K562 (cell line): Measurements from ENCODE around the gene NAP1L1. TPM values are rescaled to one million over a fixed set of nuclear protein-coding genes. Genes with fewer than 3 reads are reported as not detected.

ENCODE experiments used
- ATAC-seq: fragments of 200-7000 bp; cut with Tn5 transposase; 3 replicates; pipeline ENCODE4 v1.9.1; 2020; ENCODE audit warnings: moderate library complexity
- BruUV-seq: library from RNA; stranded (reverse); fragments of 400-500 nt; replicated peaks from 2 replicates; lab custom pipeline; 2021; lab: Mats Ljungman, UMichigan
- CTCF ChIA-PET: fragments of 300-600 bp; formaldehyde crosslinking; extraction: SDS; loops from one replicate; lab custom pipeline; 2021; ENCODE audit warnings: low intra/inter-chr PET ratio; lab: Yijun Ruan, JAX
- POLR2A ChIA-PET: fragments of 300-600, 350-650 bp; sonication (Branson Sonifier 250); formaldehyde crosslinking; extraction: SDS; loops from one replicate; lab custom pipeline; 2021; ENCODE audit warnings: antibody characterized with exemption, inconsistent platforms; lab: Yijun Ruan, JAX
- DNase-seq, 4 experiments: peaks; one replicate each; pipeline versions ENCODE4 v3.0.0 to v3.0.0-alpha.2; 2011 to 2018; ENCODE audit warnings: low spot score in 3 of 4, mixed read lengths in 3 of 4; ENCODE audit errors: extremely low read depth in 1 of 4
- FAIRE-seq: peaks from 2 replicates; lab custom pipeline; 2011; peaks lifted over from hg19 to GRCh38; lab: Jason Lieb, UNC
- H2AFZ ChIP-seq: 2 replicates; pipeline ENCODE4 v1.6.0; 2011; ENCODE audit warnings: low read depth, low read length, control low read depth, inconsistent platforms
- H3K27ac ChIP-seq: fragments of 200-600 bp; 3 replicates; pipeline ENCODE4 v1.8.0; 2011; ENCODE audit warnings: low read depth, mild to moderate bottlenecking, control low read depth, inconsistent platforms, low read length, moderate library complexity, mixed read lengths; ENCODE audit errors: extremely low read depth
- H3K27me3 ChIP-seq, 2 experiments: fragments of 300-600 bp in 1 of 2; 2 replicates in 1 of 2; 3 replicates in 1 of 2; pipeline versions ENCODE4 v1.6.0 to v1.8.0; 2011; ENCODE audit warnings: inconsistent platforms in 2 of 2, low read length in 2 of 2, mild to moderate bottlenecking in 1 of 2, mixed read lengths in 1 of 2, moderate library complexity in 1 of 2; ENCODE audit not compliant: control insufficient read depth in 2 of 2, insufficient read depth in 2 of 2
- H3K36me3 ChIP-seq: fragments of 300-600 bp; 3 replicates; pipeline ENCODE4 v1.8.0; 2011; ENCODE audit warnings: mild to moderate bottlenecking, low read length, inconsistent platforms; ENCODE audit not compliant: control insufficient read depth, insufficient read depth
- H3K4me1 ChIP-seq, 2 experiments: fragments of 200-600 bp in 1 of 2; replicated peaks in 1 of 2; 2 replicates in 1 of 2; 3 replicates in 1 of 2; pipeline versions ENCODE4 v1.5.1 to v1.8.0; 2011; ENCODE audit warnings: inconsistent platforms in 2 of 2, low read length in 2 of 2, mild to moderate bottlenecking in 1 of 2, mixed read lengths in 1 of 2, moderate library complexity in 1 of 2; ENCODE audit not compliant: control insufficient read depth in 2 of 2, insufficient read depth in 2 of 2
- H3K4me2 ChIP-seq: 2 replicates; pipeline ENCODE4 v1.6.1; 2011; ENCODE audit warnings: low read length, control low read depth, inconsistent platforms, mixed read lengths; ENCODE audit not compliant: insufficient read depth
- H3K4me3 ChIP-seq: fragments of 200-600 bp; sonication (generic), shearing (Covaris generic); 2 replicates; pipeline ENCODE4 v1.5.1; 2016; ENCODE audit warnings: control low read depth, inconsistent platforms
- H3K79me2 ChIP-seq: fragments of 200-600 bp; 3 replicates; pipeline ENCODE4 v1.8.0; 2011; ENCODE audit warnings: low read length, inconsistent platforms; ENCODE audit not compliant: control insufficient read depth, insufficient read depth
- H3K9ac ChIP-seq, 2 experiments: 2 replicates each; pipeline versions ENCODE4 v1.6.0 to v1.6.1; 2011; ENCODE audit warnings: low read depth in 2 of 2, low read length in 2 of 2, control low read depth in 1 of 2, inconsistent platforms in 1 of 2, mild to moderate bottlenecking in 1 of 2, mixed read lengths in 1 of 2; ENCODE audit not compliant: insufficient read depth in 1 of 2
- H3K9me1 ChIP-seq: one replicate; pipeline ENCODE4 v1.6.0; 2011; ENCODE audit warnings: inconsistent platforms, mild to moderate bottlenecking, low read length, moderate library complexity; ENCODE audit not compliant: control insufficient read depth, insufficient read depth
- H3K9me3 ChIP-seq: replicated peaks from 2 replicates; pipeline ENCODE4 v1.5.1; 2011; ENCODE audit warnings: low read depth, low read length, inconsistent platforms; ENCODE audit not compliant: control insufficient read depth, insufficient read depth
- H4K20me1 ChIP-seq: replicated peaks from 2 replicates; pipeline ENCODE4 v1.6.1; 2011; ENCODE audit warnings: low read length, inconsistent platforms, mixed read lengths; ENCODE audit not compliant: control insufficient read depth, insufficient read depth
- HMBOX1 ChIP-seq: sonication (generic); IDR thresholded peaks from 2 replicates; pipeline ENCODE4 v1.6.1; 2016
- MAZ ChIP-seq, 2 experiments: fragments of 450-650 bp in 1 of 2; sonication (generic) in 1 of 2; formaldehyde crosslinking; IDR thresholded peaks in 1 of 2; conservative IDR thresholded peaks in 1 of 2; 2 replicates each; pipeline versions ENCODE4 v1.4.0 to v1.5.0; 2020; ENCODE audit warnings: mild to moderate bottlenecking in 1 of 2, missing genetic modification reagents in 1 of 2
- MEIS2 ChIP-seq: fragments of 450-650 bp; IDR thresholded peaks from 2 replicates; pipeline ENCODE4 v1.6.1; 2014; ENCODE audit warnings: mild to moderate bottlenecking; ENCODE audit not compliant: partially characterized antibody
- TAL1 ChIP-seq: fragments of 450-650 bp; IDR thresholded peaks from 2 replicates; pipeline ENCODE4 v1.6.1; 2016; ENCODE audit warnings: mild to moderate bottlenecking
- WGBS: fragments of 100-300 bp; shearing (Covaris generic); methylation state at CpG from one replicate; pipeline ENCODE4 v1.1.6; 2016; ENCODE audit warnings: low coverage, mixed read lengths; ENCODE audit not compliant: insufficient coverage; ENCODE audit errors: missing lambda C conversion rate; 5-methylcytosine and 5-hydroxymethylcytosine counted together
- in situ Hi-C: fragments of 300-500 bp; cut with MboI; formaldehyde crosslinking; loops from 4 replicates; pipeline ENCODE4 v1.15.0; 2018; ENCODE audit warnings: inconsistent platforms, mixed read lengths
- intact Hi-C: fragments of 100-400 bp; cut with micrococcal nuclease; formaldehyde crosslinking; loops from 2 replicates; pipeline ENCODE4 v1.14.2; 2022
- polyA plus RNA-seq, 8 experiments: library from polyadenylated mRNA; depleted of rRNA in 4 of 8; stranded (reverse) in 5 of 8; unstranded in 3 of 8; fragments of >200 nt; fragmentation: Nextera tagmentation in 2 of 8; fragmentation: Illumina TruSeq in 1 of 8; extraction: Ambion mirVana in 2 of 8; extraction: Trizol in 1 of 8; gene quantifications; 2 replicates each; pipeline versions ENCODE4 v1.2.1 to v1.2.3, GENCODE V29; 2011 to 2014; ENCODE audit warnings: inconsistent platforms in 1 of 8, missing spikeins in 1 of 8
- total RNA-seq, 7 experiments: library from RNA; depleted of rRNA in 6 of 7; stranded (reverse); fragments of >200 nt in 6 of 7; fragmentation: Illumina TruSeq in 2 of 7; extraction: Trizol in 2 of 7; gene quantifications; 2 replicates each; pipeline versions ENCODE4 v1.2.1 to v1.2.3, GENCODE V29; 2011 to 2021; ENCODE audit warnings: low replicate concordance in 1 of 7
- TF ChIP-seq, protein P1 (sequence below): fragments of 200-600 bp; sonication (generic); IDR thresholded peaks from one replicate; pipeline ENCODE4 v1.6.1; 2012; ENCODE audit warnings: mild to moderate bottlenecking, low read depth, low read length, inconsistent platforms

NAP1L1 gene
- total and polyA plus RNA-seq, 9 of the 15 experiments (the other 6 are each of a cell fraction or from before 2014, with no cell fraction given) = 287 to 747 (median 450) TPM

DNA sequence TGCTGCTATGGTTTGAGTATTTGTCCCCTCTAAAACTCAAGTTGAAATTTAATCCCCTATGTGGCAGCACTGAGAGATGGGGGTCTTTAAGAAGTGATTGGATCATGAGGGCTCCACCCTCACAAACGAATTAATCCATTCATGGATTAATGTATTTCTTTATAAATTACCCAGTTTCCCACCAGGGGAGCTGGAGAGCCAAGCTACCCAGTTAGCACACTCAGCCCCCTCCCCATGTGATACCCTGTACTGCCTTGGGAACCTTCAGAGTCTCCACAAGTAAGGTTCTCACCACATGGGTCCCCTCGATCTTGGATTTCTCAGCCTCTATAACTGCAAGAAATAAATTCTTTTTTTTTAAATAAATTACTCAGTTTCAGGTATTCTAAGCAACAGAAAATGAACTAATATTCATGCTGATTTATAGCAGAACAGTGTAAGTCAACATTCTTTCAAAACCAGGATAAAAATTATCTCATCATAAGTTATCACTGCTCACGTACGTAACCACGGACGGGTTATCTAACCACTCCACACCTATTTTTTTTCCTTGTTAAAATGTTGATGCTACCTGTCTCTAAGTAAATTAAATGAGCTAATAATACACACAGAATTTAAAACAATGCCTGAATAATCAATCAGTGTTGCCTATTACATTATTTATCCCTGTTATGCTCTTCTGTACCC is 3.6 kb downstream of the NAP1L1 start:
- Histone ChIP-seq H3K27ac (no peak overlapping the region), H3K36me3 (peaks cover 64% of the 10 kb centered on the region), H2AFZ (no peak overlapping the region), H3K9ac (no peak overlapping the region), H3K4me2 (peak overlapping the region; percentile 19; the same call in 1 of the 2 replicates), H4K20me1 (peaks cover 13% of the 10 kb centered on the region; the same call in 1 of the 2 replicates), H3K9me1 (no peaks in the 10 kb centered on the region), H3K4me1 (peaks cover 16 to 29% of the 10 kb centered on the region in 2 experiments), H3K79me2 (peaks cover 87% of the 10 kb centered on the region), H3K4me3 (no peak overlapping the region), H3K27me3 (no peaks in the 10 kb centered on the region), H3K9me3 (no peaks in the 10 kb centered on the region)
- CTCF ChIA-PET = no interaction called here
- DNase-seq (peak in 2 of 4 experiments; percentile 37 to 41), ATAC-seq (no peak), FAIRE-seq (no peak)
- WGBS = 21% methylated on average over 6 of the region's 6 CpGs
- in situ Hi-C loops (no loop called here), intact Hi-C loops (loop anchor here (10.0 kb wide), 1 partner anchor 474 kb away; the partner anchor contains the start of gene OSBPL8)
- BruUV-seq = no TSS peak
- POLR2A ChIA-PET = interaction anchor here (0.7 to 1.7 kb wide), 3 partner anchors 10 to 575 kb away, joined by 3 to 5 read pairs (median 3); no protein-coding TSS in a partner anchor
- TF ChIP-seq HMBOX1 (0 out of 2 replicates have a peak, but pooled peaks have one; percentile 16), TAL1 (peak; percentile 31; the same call in 1 of the 2 replicates), MAZ (CRISPR knock-in tag; conservative IDR thresholded peaks at IDR 0.05 in 1 of 2, IDR thresholded peaks at IDR 0.05 in 1 of 2) (0 out of 4 replicates have a peak, but pooled peaks of 1 of the 2 experiments have one; percentile 19), MEIS2 (peak; percentile 27)
- TF ChIP-seq, protein P1, sequence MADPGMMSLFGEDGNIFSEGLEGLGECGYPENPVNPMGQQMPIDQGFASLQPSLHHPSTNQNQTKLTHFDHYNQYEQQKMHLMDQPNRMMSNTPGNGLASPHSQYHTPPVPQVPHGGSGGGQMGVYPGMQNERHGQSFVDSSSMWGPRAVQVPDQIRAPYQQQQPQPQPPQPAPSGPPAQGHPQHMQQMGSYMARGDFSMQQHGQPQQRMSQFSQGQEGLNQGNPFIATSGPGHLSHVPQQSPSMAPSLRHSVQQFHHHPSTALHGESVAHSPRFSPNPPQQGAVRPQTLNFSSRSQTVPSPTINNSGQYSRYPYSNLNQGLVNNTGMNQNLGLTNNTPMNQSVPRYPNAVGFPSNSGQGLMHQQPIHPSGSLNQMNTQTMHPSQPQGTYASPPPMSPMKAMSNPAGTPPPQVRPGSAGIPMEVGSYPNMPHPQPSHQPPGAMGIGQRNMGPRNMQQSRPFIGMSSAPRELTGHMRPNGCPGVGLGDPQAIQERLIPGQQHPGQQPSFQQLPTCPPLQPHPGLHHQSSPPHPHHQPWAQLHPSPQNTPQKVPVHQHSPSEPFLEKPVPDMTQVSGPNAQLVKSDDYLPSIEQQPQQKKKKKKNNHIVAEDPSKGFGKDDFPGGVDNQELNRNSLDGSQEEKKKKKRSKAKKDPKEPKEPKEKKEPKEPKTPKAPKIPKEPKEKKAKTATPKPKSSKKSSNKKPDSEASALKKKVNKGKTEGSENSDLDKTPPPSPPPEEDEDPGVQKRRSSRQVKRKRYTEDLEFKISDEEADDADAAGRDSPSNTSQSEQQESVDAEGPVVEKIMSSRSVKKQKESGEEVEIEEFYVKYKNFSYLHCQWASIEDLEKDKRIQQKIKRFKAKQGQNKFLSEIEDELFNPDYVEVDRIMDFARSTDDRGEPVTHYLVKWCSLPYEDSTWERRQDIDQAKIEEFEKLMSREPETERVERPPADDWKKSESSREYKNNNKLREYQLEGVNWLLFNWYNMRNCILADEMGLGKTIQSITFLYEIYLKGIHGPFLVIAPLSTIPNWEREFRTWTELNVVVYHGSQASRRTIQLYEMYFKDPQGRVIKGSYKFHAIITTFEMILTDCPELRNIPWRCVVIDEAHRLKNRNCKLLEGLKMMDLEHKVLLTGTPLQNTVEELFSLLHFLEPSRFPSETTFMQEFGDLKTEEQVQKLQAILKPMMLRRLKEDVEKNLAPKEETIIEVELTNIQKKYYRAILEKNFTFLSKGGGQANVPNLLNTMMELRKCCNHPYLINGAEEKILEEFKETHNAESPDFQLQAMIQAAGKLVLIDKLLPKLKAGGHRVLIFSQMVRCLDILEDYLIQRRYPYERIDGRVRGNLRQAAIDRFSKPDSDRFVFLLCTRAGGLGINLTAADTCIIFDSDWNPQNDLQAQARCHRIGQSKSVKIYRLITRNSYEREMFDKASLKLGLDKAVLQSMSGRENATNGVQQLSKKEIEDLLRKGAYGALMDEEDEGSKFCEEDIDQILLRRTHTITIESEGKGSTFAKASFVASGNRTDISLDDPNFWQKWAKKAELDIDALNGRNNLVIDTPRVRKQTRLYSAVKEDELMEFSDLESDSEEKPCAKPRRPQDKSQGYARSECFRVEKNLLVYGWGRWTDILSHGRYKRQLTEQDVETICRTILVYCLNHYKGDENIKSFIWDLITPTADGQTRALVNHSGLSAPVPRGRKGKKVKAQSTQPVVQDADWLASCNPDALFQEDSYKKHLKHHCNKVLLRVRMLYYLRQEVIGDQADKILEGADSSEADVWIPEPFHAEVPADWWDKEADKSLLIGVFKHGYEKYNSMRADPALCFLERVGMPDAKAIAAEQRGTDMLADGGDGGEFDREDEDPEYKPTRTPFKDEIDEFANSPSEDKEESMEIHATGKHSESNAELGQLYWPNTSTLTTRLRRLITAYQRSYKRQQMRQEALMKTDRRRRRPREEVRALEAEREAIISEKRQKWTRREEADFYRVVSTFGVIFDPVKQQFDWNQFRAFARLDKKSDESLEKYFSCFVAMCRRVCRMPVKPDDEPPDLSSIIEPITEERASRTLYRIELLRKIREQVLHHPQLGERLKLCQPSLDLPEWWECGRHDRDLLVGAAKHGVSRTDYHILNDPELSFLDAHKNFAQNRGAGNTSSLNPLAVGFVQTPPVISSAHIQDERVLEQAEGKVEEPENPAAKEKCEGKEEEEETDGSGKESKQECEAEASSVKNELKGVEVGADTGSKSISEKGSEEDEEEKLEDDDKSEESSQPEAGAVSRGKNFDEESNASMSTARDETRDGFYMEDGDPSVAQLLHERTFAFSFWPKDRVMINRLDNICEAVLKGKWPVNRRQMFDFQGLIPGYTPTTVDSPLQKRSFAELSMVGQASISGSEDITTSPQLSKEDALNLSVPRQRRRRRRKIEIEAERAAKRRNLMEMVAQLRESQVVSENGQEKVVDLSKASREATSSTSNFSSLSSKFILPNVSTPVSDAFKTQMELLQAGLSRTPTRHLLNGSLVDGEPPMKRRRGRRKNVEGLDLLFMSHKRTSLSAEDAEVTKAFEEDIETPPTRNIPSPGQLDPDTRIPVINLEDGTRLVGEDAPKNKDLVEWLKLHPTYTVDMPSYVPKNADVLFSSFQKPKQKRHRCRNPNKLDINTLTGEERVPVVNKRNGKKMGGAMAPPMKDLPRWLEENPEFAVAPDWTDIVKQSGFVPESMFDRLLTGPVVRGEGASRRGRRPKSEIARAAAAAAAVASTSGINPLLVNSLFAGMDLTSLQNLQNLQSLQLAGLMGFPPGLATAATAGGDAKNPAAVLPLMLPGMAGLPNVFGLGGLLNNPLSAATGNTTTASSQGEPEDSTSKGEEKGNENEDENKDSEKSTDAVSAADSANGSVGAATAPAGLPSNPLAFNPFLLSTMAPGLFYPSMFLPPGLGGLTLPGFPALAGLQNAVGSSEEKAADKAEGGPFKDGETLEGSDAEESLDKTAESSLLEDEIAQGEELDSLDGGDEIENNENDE = no peak
